GM12878 (cell line): ENCODE measurements around the gene ABCC11. TPM values are rescaled to one million over a fixed set of nuclear protein-coding genes. Genes with fewer than 3 reads are reported as not detected.

Experiments
- ATAC-seq: fragments of 200-7000 bp; cut with Tn5 transposase; 3 replicates; pipeline ENCODE4 v1.9.1; 2020; ENCODE audit warnings: mild to moderate bottlenecking, moderate library complexity
- BruUV-seq: library from RNA; stranded (reverse); fragments of 400-500 nt; replicated peaks from 2 replicates; lab custom pipeline; 2021; lab: Mats Ljungman, UMichigan
- CTCF ChIA-PET: fragments of 300-600 bp; sonication (Branson Sonifier 250); formaldehyde crosslinking; extraction: SDS; loops from one replicate; lab custom pipeline; 2021; ENCODE audit warnings: inconsistent platforms; lab: Yijun Ruan, JAX
- POLR2A ChIA-PET: fragments of 350-600 bp; formaldehyde crosslinking; extraction: SDS; loops from one replicate; lab custom pipeline; 2021; ENCODE audit warnings: inconsistent platforms; lab: Charles Lee
- RAD21 ChIA-PET: fragments of 300-600 bp; sonication (Branson Sonifier 250); formaldehyde crosslinking; loops from one replicate; lab custom pipeline; 2023; ENCODE audit warnings: antibody characterized with exemption; ENCODE audit not compliant: unreplicated experiment; lab: Charles Lee
- SMC1A ChIA-PET: fragments of 300-600 bp; sonication (Branson Sonifier 250); formaldehyde crosslinking; loops from one replicate; lab custom pipeline; 2023; ENCODE audit not compliant: unreplicated experiment, uncharacterized antibody; lab: Charles Lee
- DNase-seq: peaks from one replicate; pipeline ENCODE4 v3.0.0-alpha.2; 2011; ENCODE audit warnings: low read depth, low spot score
- FAIRE-seq: peaks from 3 replicates; lab custom pipeline; 2011; peaks lifted over from hg19 to GRCh38; lab: Jason Lieb, UNC
- H2AFZ ChIP-seq: 2 replicates; pipeline ENCODE4 v1.6.0; 2011; ENCODE audit warnings: low read depth, low read length, control low read depth; ENCODE audit not compliant: control insufficient read depth
- H3K27ac ChIP-seq: 2 replicates; pipeline ENCODE4 v1.5.1; 2011; ENCODE audit warnings: control low read depth; ENCODE audit not compliant: control insufficient read depth, insufficient read depth
- H3K27me3 ChIP-seq, 2 experiments: replicated peaks in 1 of 2; 2 replicates each; pipeline versions ENCODE4 v1.6.0 to v1.6.1; 2011; ENCODE audit warnings: low read length in 1 of 2; ENCODE audit not compliant: control insufficient read depth in 2 of 2, insufficient read depth in 2 of 2
- H3K36me3 ChIP-seq, 2 experiments: 2 replicates each; pipeline ENCODE4 v1.5.1; 2011; ENCODE audit warnings: low read length in 1 of 2; ENCODE audit not compliant: control insufficient read depth in 2 of 2, insufficient read depth in 2 of 2
- H3K4me1 ChIP-seq: 2 replicates; pipeline ENCODE4 v1.6.1; 2011; ENCODE audit warnings: mild to moderate bottlenecking, low read length, moderate library complexity, mixed read lengths; ENCODE audit not compliant: control insufficient read depth, insufficient read depth
- H3K4me2 ChIP-seq: 2 replicates; pipeline ENCODE4 v1.6.0; 2011; ENCODE audit warnings: control low read depth; ENCODE audit not compliant: control insufficient read depth, insufficient read depth
- H3K4me3 ChIP-seq: fragments of 200-600 bp; sonication (generic); 2 replicates; pipeline ENCODE4 v1.5.1; 2016
- H3K79me2 ChIP-seq: 2 replicates; pipeline ENCODE4 v1.6.0; 2011; ENCODE audit warnings: low read length; ENCODE audit not compliant: control insufficient read depth, insufficient read depth
- H3K9ac ChIP-seq: 2 replicates; pipeline ENCODE4 v1.8.0; 2011; ENCODE audit warnings: low read length, control low read depth, mixed read lengths; ENCODE audit not compliant: control insufficient read depth, insufficient read depth
- H3K9me3 ChIP-seq: replicated peaks from 3 replicates; pipeline ENCODE4 v1.5.1; 2011; ENCODE audit warnings: mild to moderate bottlenecking, low read length; ENCODE audit not compliant: control insufficient read depth, insufficient read depth
- H4K20me1 ChIP-seq: 2 replicates; pipeline ENCODE4 v1.6.0; 2011; ENCODE audit not compliant: control insufficient read depth, insufficient read depth
- ATF3 ChIP-seq: IDR thresholded peaks from 2 replicates; pipeline ENCODE4 v1.6.1; 2011; ENCODE audit warnings: low read depth, mild to moderate bottlenecking, low read length, moderate library complexity, borderline replicate concordance; ENCODE audit errors: extremely low read depth
- HSF1 ChIP-seq: fragments of 150-350 bp; IDR thresholded peaks from 2 replicates; pipeline ENCODE4 v1.6.1; 2014; ENCODE audit warnings: mild to moderate bottlenecking, low read depth, low read length
- KLF5 ChIP-seq: fragments of 450-650 bp; IDR thresholded peaks from 2 replicates; pipeline ENCODE4 v1.6.1; 2014; ENCODE audit warnings: mild to moderate bottlenecking; ENCODE audit not compliant: partially characterized antibody
- MLLT1 ChIP-seq: fragments of 450-650 bp; IDR thresholded peaks from 2 replicates; pipeline ENCODE4 v1.6.1; 2016; ENCODE audit warnings: mild to moderate bottlenecking
- NFYA ChIP-seq: IDR thresholded peaks from 2 replicates; pipeline ENCODE4 v1.6.1; 2011; ENCODE audit warnings: low read depth, mild to moderate bottlenecking, low read length, improper control_type of control experiment, borderline replicate concordance
- NRF1 ChIP-seq: conservative IDR thresholded peaks from 2 replicates; pipeline ENCODE4 v1.6.1; 2011; ENCODE audit warnings: mild to moderate bottlenecking, low read depth, low read length, improper control_type of control experiment
- PKNOX1 ChIP-seq: fragments of 450-650 bp; IDR thresholded peaks from 2 replicates; pipeline ENCODE4 v1.6.1; 2016; ENCODE audit warnings: mild to moderate bottlenecking
- POLR2AphosphoS2 ChIP-seq: IDR thresholded peaks from 2 replicates; pipeline ENCODE4 v1.6.1; 2011; ENCODE audit warnings: low read depth, mild to moderate bottlenecking, low read length, improper control_type of control experiment, moderate library complexity
- ZBTB11 ChIP-seq: fragments of 450-650 bp; formaldehyde crosslinking; IDR thresholded peaks from 2 replicates; pipeline ENCODE4 v1.5.0; 2022; ENCODE audit warnings: mild to moderate bottlenecking, missing genetic modification characterization
- WGBS: methylation state at CpG from one replicate; pipeline ENCODE4 v1.1.6; 2016; ENCODE audit warnings: low lambda C conversion rate; ENCODE audit not compliant: insufficient replicate concordance, insufficient coverage; ENCODE audit errors: missing lambda C conversion rate; 5-methylcytosine and 5-hydroxymethylcytosine counted together
- in situ Hi-C: fragments of 300-500 bp; cut with MboI; formaldehyde crosslinking; loops from 9 replicates; pipeline ENCODE4 v1.14.3; 2018; ENCODE audit warnings: mixed read lengths
- intact Hi-C: fragments of 100-400 bp; cut with micrococcal nuclease; formaldehyde crosslinking; loops from one replicate; pipeline ENCODE4 v1.14.2; 2022; ENCODE audit not compliant: unreplicated experiment
- polyA plus RNA-seq, 11 experiments: library from polyadenylated mRNA; depleted of rRNA in 4 of 11; unstranded in 6 of 11; stranded (reverse) in 5 of 11; fragments of >200 nt; fragmentation: Nextera tagmentation in 4 of 11; fragmentation: Illumina TruSeq in 1 of 11; extraction: Ambion mirVana in 4 of 11; extraction: Trizol in 1 of 11; gene quantifications; 1 replicate in 1 of 11; 2 replicates in 10 of 11; pipeline versions ENCODE4 v1.2.1 to v1.2.3, GENCODE V29; 2011 to 2016; ENCODE audit warnings: inconsistent platforms in 2 of 11, missing spikeins in 2 of 11, low read depth in 1 of 11
- total RNA-seq, 4 experiments: library from RNA; depleted of rRNA in 3 of 4; stranded (reverse); fragments of >200 nt in 3 of 4; fragmentation: Illumina TruSeq in 1 of 4; extraction: Trizol in 1 of 4; gene quantifications; 2 replicates each; pipeline versions ENCODE4 v1.2.1 to v1.2.3, GENCODE V29; 2013 to 2021

The ABCC11 gene
- total and polyA plus RNA-seq, 10 of the 15 experiments (the other 5 are each of a cell fraction or from before 2014, with no cell fraction given), result 0.04 to 0.20 (median 0.10) TPM; not detected in 6

GRCh38 chr16:48280546-48280945 lies 33.2 kb upstream of the ABCC11 start:
- intact Hi-C loops (no loop called here), in situ Hi-C loops (no loop called here)
- no peaks in the 10 kb centered on the region for H3K9me3 ChIP-seq
- no TSS peak for BruUV-seq
- no peaks in the 10 kb centered on the region for H3K79me2 ChIP-seq
- H2AFZ ChIP-seq, result no peak overlapping the region
- CTCF ChIA-PET, result interaction anchor here (0.6 to 0.7 kb wide), 2 partner anchors 10 to 529 kb away, joined by 3 to 4 read pairs; no protein-coding TSS in a partner anchor
- DNase-seq (no peak), FAIRE-seq (no peak), ATAC-seq (no peak)
- SMC1A ChIA-PET, result interaction anchor here (0.7 to 1.0 kb wide), 2 partner anchors 9 to 14 kb away, joined by 3 read pairs; no protein-coding TSS in a partner anchor
- peaks cover 0 to 13% of the 10 kb centered on the region in 2 experiments; a peak in 1 of 4 replicates for H3K36me3 ChIP-seq
- TF ChIP-seq KLF5, result no peak
- no peak for TF ChIP-seq POLR2AphosphoS2
- no peak for TF ChIP-seq NRF1
- no peak for TF ChIP-seq NFYA
- TF ChIP-seq ZBTB11 (CRISPR knock-in tag), result no peak
- TF ChIP-seq MLLT1, result no peak
- TF ChIP-seq PKNOX1, result no peak
- no peak for TF ChIP-seq HSF1
- TF ChIP-seq ATF3, result no peak
- H4K20me1 ChIP-seq, result no peaks in the 10 kb centered on the region
- no peak overlapping the region for H3K27ac ChIP-seq
- H3K4me2 ChIP-seq, result no peak overlapping the region
- H3K4me3 ChIP-seq, result no peak overlapping the region
- no peaks in the 10 kb centered on the region for H3K4me1 ChIP-seq
- H3K27me3 ChIP-seq, result no peaks in the 10 kb centered on the region
- RAD21 ChIA-PET, result interaction anchor here (1.1 kb wide), 1 partner anchor 38 kb away, joined by 3 read pairs; no protein-coding TSS in a partner anchor
- WGBS, result 3% methylated on average over 2 of the region's 2 CpGs
- H3K9ac ChIP-seq, result no peak overlapping the region
- POLR2A ChIA-PET, result no interaction called here
